ENCODE results near the gene TTI1.
"Not testable (repeated sequence)": the region's sequence is repeated elsewhere in the genome, so short reads cannot be mapped to it uniquely, and the experiment has no call there.

TTI1 gene

GRCh38 chr20:38052870-38053269 lies 19.6 kb upstream of the TTI1 start:
- DNase-seq, result no peak

DNA sequence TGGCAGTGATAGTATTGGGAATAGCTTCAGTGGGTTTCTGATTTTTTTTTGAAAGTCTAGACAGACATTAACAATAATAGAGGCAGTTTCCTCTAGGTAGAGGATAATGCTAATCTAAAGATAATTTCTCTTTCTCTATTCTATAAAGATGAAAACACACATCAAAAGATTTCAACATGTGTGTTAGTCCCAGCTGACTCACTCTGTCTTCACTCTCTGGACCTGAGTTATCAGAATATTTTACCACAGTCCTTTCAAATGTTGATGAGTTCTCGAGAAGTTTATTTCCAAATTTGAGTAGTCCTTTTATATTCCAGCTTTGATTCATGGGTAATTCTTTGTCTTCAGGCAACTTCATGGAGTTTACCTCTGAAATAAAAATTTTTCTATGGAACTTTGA lies 17.4 kb upstream of the TTI1 start:
- DNase-seq, result no peak

DNA sequence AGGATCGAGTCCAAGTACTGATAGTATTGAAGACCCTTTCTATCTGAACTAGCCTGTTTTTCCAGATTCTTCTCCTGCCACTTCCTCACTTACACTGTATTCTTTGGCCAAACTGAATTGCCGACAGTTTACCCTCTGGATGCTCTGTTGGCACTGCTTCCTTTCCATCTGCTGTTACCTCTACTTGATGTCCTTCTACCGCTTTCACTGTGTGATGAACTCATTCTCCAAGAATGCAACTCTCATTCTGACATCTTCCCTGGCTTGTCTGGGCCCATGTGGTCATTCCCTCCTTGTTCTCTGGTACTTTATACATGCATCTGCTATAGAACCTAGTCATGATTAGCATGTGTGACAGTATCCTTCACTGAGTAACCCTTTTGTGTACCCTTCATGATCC lies 16.5 kb upstream of the TTI1 start:
- no peak for DNase-seq

- no peak for DNase-seq
These were observed 13.3 kb upstream of the TTI1 start for GRCh38 chr20:38046572-38046971.

DNA sequence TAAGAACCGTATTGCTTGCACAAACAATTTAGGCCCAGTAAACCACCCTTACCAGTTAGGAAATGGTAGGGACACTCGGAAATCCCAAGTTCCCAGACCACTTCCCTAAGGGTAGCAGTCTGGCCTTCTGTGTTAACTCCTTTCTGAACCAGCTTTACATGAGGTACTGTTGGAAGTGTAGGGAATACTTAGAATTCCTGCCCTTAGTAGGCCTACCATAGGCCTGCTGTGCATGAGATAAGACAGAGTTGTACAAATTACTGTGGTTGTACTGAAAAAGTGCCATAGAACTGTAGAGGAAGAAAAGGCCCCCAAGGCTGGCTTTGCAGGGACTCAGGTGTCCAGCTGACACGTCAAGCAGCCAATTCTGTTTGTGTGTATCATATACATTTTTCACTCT lies 11.4 kb upstream of the TTI1 start:
- DNase-seq, result no peak

- DNase-seq, result no peak
These were observed 10.4 kb upstream of the TTI1 start for GRCh38 chr20:38043512-38044300.

DNA sequence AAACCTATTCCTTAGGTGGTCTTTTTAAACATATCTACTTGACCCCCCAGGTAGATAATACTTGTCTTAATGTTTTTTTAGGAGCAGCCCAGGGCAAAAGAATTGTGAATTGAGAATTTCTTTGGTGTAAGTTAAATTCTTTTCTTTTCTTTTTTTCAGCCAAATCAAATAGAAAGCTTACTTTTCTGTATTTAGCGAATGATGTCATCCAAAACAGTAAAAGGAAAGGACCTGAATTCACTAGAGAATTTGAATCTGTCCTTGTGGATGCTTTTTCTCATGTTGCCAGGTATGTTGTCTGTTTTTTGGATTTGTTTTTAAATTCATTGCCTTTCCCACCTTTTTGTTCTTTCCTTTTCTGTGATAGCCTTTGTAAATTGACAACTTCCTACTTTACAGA lies 7.0 kb upstream of the TTI1 start:
- no peak for DNase-seq

DNA sequence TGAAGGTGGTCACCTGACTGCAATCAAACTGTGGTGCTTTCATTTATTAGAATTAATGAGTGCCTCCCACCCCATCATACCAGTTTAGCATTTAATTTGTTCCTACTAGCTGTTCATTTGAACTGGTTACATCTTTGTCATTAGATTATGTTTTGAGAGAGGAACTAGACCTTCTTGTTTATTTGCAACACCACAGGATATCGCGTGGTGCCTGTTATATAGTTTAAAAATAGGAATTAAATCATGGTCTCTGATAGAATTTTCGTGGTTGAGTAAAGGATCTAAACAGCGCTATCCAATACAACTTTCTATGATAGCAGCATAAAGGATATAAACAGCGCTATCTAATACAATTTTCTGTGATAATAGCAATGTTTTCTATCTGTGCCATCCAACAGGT lies 3.1 kb upstream of the TTI1 start:
- no peak for DNase-seq

DNA sequence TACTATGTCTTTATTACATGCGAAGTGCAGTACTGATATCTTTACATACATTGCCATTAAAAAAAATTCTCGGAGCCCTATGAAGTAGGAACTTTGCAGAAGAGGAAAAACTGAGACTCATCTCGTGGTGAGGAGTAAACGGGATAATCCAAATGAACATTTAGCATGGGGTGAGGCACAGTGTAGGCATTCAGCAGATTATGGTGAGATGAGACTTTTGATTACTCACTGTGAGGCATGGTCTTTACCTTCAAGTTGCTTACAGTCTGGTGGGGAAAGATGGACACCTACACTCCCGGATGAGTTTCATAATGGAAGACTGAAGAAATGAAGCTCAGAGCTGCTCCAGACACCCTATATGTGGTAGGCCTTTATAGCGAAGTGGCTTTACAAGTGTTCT lies 1.7 kb upstream of the TTI1 start:
- DNase-seq, result no peak

- DNase-seq, result no peak
These were observed 923 bp upstream of the TTI1 start for GRCh38 chr20:38034108-38034649.

- DNase-seq, result no peak
These were observed 499 bp downstream of the TTI1 start for GRCh38 chr20:38032585-38033329.

DNA sequence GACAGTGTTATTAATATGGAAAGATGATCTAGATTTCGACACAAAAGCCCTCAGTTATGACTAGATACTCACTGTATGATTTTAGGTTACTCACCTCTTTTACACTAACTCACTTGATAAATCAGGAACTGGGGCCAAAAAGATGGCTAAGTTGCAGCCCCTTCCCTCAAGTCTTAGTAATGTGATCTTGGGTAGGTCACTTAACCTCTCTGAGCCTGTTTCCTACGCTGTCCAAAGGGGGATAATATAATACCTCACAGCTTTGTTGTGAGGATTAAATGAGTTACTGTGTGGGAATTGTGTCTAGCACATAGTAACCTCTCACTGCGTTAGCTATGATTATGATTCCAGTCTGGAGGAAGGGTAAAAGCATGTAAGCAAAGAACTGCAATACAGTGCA lies 1.3 kb downstream of the TTI1 start:
- no peak for DNase-seq

DNA sequence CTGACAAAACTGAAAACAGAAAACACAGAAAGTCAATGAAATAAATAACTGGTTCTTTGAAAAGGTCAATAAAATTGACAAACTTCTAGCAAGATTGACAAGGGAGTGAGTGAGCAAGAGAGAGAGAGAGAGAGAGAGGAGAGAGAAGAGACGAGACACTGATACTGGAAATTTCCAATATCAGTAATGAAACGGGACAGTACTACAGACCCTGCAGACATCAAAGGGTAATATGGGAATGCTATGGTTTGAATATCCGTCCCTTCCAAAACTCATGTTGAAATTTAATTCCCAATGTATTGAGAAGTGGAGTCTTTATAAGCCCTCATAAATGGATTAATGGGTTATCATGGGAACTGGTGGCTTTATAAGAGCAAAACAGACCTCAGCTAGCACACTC lies 3.8 kb downstream of the TTI1 start:
- no peak for DNase-seq

DNA sequence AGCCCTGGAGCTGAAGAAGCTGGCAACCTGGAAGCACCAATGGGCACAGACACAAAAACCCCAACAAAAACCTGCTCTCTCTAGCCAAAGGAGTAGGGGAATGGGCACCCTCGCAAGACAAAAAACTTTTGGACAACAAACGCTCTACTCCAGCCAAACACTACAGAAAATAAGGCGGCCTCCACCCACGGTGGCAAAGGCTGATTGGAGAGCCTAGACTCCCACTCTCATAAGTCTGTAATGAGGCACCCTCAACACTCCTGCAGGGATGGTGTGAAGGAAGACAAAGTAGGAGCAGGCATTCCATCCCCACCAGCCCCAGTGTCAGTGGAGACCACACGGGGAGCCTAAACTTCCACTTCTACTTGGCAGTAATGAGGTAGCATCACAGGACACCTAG lies 8.8 kb downstream of the TTI1 start:
- no peak for DNase-seq

GRCh38 chr20:38023181-38024001 lies 9.9 kb downstream of the TTI1 start:
- DNase-seq, result peak in 1 of 2 experiments; percentile 13

GRCh38 chr20:38021087-38021772 lies 12.0 kb downstream of the TTI1 start:
- no peak for DNase-seq

- DNase-seq, result no peak
These were observed 14.9 kb downstream of the TTI1 start for GRCh38 chr20:38018385-38018784.

- no peak for DNase-seq
These were observed 15.3 kb downstream of the TTI1 start for GRCh38 chr20:38017959-38018358.

DNA sequence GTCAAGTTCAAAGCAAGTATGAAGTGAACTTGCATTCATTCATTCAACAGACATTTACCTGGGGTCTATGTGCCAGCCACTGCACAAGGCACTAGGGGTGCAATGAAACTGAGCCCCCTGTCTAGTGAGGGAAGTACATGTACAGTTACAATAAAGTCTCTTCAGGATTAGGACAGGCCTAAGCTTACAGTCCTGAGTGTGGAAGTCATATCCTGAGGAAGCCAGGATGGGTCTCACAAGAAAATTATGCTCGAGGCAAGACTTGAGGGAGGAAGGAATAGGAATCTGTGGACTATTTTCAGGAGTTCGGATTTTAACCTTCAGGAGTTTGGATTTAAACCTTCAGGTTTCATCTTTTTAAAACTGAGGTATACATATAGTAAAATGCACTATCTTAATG lies 19.4 kb downstream of the TTI1 start:
- no peak for DNase-seq

DNA sequence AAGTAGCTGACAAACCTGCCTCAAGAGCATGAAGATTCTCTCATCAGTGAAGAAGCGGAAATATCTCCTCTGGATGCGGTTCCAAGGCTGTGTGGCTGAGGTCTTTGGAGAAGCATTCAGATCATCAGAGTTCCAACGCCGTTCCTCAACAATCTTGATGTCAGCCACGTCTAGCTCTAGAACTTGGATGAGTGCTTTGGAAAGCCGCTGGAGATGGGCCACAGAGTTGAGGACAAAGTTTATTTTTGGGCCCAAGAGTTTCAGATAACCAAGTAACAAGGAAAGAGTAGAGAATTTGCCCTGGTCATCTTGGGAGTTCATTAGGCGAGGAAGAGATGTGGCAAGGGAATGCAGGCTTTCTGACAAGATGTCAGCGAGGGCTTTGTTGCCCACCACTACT lies 20.9 kb downstream of the TTI1 start:
- no peak for DNase-seq

DNA sequence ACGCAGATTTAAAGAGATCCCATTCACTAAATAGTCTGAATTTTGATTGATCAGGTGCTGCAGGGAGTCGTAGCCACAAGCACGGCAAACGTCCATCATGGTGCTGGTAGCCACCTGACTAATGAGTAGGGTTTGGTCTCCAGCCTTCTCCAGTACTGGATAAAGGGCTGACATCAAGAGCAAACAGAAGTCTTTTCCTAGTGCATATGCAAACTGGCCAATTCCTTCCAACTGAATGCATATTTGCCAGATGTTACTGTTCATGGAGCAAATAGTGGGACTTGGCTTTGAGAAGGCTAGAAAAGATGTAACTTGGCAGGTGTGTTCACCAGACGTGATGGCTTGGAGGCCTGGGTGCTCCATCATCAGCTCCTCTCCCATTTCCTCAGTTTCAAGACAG lies 21.6 kb downstream of the TTI1 start:
- DNase-seq, result no peak

GRCh38 chr20:38009416-38009815 lies 23.8 kb downstream of the TTI1 start:
- not testable (repeated sequence) for DNase-seq

Measured in NCI-H524 (cell line).